GM10248 (cell line): ENCODE data around the gene STKLD1.
"Not testable (repeated sequence)": the region's sequence is repeated elsewhere in the genome, so short reads cannot be mapped to it uniquely, and the experiment has no call there.

Source experiments
- CTCF ChIA-PET: fragments of 300-600 bp; sonication (Branson Sonifier 250); formaldehyde crosslinking; extraction: SDS; loops from one replicate; lab custom pipeline; 2021; ENCODE audit warnings: antibody characterized with exemption; lab: Yijun Ruan, JAX
- POLR2A ChIA-PET: fragments of 350-650 bp; sonication (Branson Sonifier 250); formaldehyde crosslinking; extraction: SDS; loops from one replicate; lab custom pipeline; 2020; ENCODE audit warnings: antibody characterized with exemption; lab: Yijun Ruan, JAX
- DNase-seq: peaks from one replicate; pipeline ENCODE4 v3.0.0; 2012; ENCODE audit errors: extremely low spot score
- TF ChIP-seq, protein P1 (sequence below): IDR thresholded peaks from 2 replicates; pipeline ENCODE4 v1.5.1; 2012; ENCODE audit warnings: mild to moderate bottlenecking, low read depth; ENCODE audit errors: extremely low read depth, missing control alignments, control extremely low read depth

Gene STKLD1

DNA sequence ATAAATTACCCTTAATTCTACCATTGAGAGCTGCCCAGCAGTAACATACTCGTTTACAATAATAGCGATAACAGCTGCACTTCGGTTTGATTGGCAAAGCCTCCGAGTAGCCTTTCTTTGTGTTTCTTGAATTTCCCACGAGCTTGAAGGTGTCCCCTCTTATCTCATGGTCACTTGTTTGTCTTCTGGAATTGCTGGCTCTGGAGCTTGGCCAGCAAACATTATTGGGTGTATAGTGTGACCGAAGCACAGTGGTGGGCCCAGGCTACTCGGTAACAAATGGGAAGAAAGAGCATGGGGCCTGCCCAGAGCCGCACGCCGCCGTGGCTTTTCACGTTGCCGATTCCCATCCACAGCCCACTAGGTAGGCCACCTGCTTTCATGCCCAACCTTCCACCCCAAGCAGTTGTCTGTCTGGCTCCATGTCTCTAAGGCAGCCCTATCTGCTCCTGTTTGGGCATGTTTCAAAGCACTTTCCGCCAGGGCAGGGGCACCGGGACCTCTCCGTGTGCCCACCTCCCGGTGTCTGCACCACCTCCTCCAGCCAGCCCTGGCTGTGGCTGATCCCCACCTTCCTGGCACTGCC is 8.7 kb downstream of the STKLD1 start:
- DNase-seq = no peak
- TF ChIP-seq, protein P1, sequence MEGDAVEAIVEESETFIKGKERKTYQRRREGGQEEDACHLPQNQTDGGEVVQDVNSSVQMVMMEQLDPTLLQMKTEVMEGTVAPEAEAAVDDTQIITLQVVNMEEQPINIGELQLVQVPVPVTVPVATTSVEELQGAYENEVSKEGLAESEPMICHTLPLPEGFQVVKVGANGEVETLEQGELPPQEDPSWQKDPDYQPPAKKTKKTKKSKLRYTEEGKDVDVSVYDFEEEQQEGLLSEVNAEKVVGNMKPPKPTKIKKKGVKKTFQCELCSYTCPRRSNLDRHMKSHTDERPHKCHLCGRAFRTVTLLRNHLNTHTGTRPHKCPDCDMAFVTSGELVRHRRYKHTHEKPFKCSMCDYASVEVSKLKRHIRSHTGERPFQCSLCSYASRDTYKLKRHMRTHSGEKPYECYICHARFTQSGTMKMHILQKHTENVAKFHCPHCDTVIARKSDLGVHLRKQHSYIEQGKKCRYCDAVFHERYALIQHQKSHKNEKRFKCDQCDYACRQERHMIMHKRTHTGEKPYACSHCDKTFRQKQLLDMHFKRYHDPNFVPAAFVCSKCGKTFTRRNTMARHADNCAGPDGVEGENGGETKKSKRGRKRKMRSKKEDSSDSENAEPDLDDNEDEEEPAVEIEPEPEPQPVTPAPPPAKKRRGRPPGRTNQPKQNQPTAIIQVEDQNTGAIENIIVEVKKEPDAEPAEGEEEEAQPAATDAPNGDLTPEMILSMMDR = no peak
- ChIA-PET POLR2A (no interaction called here), CTCF (no interaction called here)

DNA sequence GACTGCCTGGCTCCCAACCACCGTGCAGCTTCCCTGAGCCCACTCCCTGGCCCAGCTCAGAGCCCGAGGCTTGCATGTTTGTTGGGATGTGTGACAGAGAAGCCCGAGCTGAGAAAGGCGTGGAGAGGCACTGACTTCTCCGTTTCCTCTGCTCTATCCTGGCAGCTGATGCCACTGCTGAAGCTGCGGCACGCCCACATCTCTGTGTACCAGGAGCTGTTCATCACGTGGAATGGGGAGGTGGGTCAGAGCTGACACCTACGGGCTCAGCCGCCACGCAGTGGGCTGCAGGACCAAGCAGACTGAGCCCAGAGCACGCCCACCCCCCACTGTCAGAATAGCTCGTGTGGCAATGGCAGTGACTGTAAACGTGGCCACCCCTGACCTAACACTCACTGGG is 9.3 kb downstream of the STKLD1 start:
- ChIA-PET CTCF (no interaction called here), POLR2A (no interaction called here)
- DNase-seq = no peak
- TF ChIP-seq, protein P1 = no peak

DNA sequence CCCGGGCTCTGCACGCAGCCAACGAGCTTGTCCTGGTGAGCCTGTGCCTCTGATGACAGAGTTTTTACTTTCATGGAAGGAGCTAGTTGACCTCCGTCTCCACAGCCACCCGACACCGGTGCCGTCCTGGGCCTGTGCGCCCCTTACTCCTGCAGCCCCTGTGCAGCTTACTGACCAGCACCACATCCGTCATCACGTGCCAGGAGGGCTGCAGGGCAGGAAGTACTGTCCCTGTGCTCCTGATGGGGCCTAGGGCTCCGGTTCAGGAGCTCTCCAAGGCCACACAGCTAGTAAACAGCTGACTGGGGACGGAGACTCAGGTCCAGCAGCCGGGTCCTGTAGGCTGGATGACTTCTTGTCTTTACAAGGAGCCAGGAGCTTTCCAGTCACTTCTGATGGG is 10.2 kb downstream of the STKLD1 start:
- CTCF ChIA-PET = no interaction called here
- TF ChIP-seq, protein P1 = no peak
- no peak for DNase-seq
- POLR2A ChIA-PET = no interaction called here

DNA sequence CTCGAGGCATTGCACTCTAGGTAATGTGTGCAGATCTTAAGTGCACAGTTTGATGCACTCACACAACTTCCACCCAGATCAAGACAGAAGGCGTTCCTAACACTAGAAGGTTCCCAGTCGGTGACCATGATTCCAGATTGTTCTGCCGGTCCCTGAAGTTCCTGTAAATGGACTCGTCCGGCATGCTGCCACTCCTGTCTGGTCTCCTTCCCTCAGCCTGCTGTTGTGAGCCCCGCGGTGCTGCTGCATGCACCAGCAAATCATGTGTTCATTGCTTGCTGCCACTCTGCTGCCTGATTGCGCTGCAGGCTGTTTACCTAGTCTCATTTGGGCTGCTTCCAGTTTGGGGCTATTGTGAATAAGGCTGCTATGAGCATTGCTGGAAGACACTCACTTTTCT is 11.5 kb downstream of the STKLD1 start:
- ChIA-PET POLR2A (no interaction called here), CTCF (interaction anchor here (2.2 kb wide), 1 partner anchor 9 kb away, joined by 6 read pairs; no protein-coding TSS in a partner anchor)
- TF ChIP-seq, protein P1 = no peak
- DNase-seq = no peak

DNA sequence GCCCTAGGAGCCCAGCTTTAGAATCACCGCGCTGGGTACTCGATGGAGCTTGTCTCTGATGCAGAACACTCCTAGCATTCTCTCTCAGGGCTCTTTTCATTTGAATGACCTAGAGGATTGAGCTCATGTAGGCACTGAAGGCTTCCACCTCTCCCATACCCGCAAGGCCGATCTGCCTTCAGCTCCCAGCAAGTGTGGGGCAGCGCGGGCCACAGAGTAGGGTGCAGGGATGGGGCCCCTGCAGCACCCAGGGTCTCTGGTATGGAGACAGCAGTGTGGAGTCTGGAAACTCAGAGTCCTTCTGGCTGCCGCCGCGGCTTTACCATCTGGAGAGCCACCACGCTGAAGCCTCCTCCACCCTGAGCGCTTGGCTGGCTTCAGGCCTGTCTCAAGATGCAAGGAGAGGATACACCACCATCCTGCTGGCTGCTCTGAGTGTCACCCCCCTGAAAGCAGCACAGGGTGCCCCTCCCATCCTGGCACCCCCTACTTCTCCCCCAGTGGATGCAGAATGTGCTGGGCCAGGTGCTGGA is 12.9 kb downstream of the STKLD1 start:
- CTCF ChIA-PET = interaction anchor here (0.9 kb wide), 1 partner anchor 12 kb away, joined by 3 read pairs; no protein-coding TSS in a partner anchor
- no peak for DNase-seq
- TF ChIP-seq, protein P1 = no peak
- POLR2A ChIA-PET = no interaction called here

DNA sequence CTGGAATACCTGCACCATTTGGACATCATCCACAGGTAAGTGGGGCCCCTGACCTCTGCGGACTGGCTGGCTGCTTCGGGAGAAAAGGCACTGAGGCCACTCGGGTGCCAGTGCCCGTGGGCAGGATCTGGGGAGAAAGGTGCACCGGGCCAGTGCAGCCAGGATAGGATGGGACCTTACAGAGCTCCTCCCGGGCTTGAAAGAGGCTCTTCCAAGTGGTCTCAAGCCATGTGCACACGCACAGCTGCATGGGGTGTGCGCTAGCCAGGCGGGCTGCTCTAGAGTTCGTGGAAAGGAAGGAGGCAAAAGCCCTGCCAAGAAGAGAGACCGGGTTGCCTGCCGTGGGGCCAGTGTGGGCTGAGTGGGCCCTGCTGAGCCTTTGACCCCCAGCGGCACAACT is 13.4 kb downstream of the STKLD1 start:
- ChIA-PET POLR2A (no interaction called here), CTCF (no interaction called here)
- TF ChIP-seq, protein P1 = no peak
- no peak for DNase-seq

DNA sequence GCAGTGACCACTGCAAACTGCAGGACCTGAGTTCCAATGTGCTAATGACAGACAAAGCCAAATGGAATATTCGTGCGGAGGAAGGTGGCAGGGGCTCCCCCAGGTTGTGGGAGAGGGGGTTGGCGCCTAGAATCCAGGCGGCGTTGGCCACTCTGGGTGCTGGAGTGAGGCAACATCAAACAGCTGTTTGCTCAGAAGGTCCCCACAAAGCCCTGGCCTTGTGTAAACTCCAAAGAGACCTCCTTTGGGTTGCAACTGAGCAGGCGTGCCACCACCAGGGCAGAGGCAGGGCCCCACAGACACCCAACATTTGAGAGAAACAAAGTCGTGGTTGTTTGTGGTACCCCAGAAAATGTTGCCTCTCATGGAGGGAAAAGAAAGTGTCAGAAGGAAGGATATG is 14.5 kb downstream of the STKLD1 start:
- ChIA-PET POLR2A (no interaction called here), CTCF (no interaction called here)
- TF ChIP-seq, protein P1 = no peak
- DNase-seq = no peak

DNA sequence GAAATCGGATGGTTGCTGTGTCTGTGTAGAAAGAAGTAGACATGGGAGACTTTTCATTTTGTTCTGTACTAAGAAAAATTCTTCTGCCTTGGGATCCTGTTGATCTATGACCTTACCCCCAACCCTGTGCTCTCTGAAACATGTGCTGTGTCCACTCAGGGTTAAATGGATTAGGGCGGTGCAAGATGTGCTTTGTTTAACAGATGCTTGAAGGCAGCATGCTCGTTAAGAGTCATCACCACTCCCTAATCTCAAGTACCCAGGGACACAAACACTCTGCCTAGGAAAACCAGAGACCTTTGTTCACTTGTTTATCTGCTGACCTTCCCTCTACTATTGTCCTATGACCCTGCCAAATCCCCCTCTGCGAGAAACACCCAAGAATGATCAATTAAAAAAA is 15.3 kb downstream of the STKLD1 start:
- POLR2A ChIA-PET, CTCF ChIA-PET, DNase-seq: not testable (repeated sequence)

DNA sequence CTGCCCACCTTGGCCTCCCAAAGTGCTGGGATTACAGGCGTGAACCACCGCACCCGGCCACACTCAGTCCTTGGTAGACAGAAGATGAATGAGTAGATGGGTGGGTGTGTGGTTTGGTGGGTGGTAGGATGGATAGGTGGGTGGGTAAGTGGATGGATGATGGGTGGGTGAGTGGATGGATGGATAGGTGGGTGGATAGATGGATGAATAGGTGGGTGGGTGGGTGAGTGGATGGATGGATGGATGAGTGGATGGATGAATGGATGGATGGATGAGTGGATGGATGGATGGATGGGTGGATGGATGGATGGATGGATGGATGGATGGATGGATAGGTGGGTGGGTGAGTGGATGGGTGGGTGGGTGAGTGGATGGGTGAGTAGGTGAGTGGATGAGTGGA is 16.1 kb downstream of the STKLD1 start:
- POLR2A ChIA-PET, CTCF ChIA-PET, DNase-seq: not testable (repeated sequence)
